GM18870 (cell line): Measurements from ENCODE around the gene VIL1.

Experiments used
- ATAC-seq: cut with Tn5 transposase; IDR thresholded peaks from one replicate; pipeline ENCODE4 v1.9.1; 2021; ENCODE audit warnings: moderate library complexity; ENCODE audit not compliant: unreplicated experiment

Gene VIL1

DNA sequence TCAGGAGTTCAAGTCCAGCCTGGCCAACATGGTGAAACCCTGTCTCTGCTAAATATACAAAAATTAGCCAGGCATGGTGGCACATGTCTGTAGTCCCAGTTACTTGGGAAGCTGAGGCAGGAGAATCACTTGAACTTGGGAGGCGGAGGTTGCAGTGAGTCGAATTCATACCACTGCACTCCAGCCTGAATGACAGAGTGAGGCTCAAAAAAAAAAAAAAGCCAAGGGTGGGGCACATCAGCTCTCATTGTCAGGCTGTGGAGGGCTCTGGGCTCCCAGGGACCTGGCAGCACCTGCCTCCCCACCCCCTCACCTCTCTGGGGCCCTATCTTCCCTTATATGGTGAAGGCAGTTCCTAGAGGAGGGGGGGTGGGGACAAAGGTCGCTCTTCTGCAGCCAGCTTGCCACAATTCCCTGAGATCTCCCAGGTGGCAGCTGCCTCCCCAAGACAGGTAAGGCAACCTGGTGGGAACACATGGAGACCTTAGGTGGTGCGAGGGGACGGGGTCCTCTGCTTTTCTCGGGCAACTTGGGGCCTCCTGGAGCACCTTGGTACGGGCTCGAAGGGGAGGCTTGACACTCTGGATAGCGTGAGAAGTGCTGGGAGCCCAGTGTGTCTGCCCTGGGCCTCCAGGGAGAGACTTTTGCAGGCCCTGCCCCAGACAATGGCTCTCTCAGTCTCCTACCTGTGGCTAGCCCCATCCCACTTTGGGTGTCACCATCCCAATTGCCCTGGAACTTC, at the start of gene VIL1:
TSS of gene VIL1 (plus strand) at position 407 of the 742 bp plus-strand sequence. CDS start 4,656 bp downstream, outside the sequence.
- ATAC-seq = no peak

DNA sequence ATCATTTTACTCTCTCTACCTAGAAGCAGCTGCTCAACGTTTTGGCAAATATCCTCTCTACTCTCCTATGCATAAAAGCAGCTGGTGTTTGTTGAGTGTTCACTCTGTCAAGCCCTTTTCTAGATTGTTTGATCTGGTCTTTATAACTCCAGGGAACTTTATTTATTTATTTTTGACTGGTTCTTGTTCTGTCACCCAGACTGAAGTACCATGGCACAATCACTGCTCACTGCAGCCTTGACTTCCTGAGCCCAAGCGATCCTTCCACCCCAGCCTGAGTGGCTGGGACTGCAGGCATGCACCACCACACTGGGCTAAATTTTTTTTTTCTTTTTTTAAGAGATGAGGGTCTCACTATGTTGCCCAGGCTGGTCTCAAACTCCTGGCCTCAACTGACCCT, 49.6 kb upstream of the VIL1 start:
- ATAC-seq = no peak

DNA sequence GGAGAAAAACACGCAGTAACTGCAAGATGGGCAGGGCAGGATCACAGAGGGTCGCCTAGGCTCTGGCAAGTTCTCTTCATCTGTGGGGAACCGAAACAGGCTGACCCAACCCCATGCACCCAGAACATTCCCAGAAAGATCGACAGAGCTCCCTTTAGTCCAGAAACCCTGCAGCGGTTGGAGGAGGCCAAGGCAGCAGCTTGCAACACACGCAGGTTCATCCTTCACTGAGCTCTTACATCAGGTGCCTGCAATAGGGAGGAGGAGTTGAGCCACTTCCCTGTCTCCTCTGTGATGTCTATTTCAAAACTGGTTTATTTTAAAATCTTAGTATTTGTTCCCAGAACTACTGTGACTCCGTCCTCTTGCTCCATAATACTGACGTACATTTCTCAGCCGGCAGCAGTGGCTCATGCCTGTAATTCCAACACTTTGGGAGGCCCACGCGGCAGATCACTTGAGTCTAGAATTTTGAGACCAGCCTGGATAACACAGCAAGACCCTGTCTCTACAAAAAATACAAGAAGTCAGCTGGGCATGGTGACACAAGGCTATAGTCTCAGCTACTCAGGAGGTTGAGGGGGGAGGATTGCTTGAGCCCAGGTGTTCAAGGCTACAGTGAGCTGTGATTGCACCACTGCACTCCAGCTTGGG, 48.4 kb upstream of the VIL1 start:
- no peak for ATAC-seq

DNA sequence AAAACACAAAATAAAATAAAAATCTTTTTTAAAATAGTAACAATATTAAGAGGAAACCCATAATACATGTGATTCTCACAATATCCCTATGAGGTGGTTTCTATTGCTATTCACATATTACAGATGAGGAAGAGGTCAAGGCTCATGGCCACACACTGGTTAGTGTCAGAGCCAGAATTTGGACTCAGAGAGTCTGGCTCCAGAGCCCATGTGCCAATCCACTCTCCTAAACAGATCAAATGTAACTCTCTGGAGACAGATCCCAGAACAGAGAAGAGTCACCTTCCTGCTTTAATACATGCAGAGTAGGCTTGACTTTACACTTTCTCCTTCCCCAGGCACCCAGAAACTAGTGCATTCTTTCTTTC, 47.0 kb upstream of the VIL1 start:
- ATAC-seq = no peak

DNA sequence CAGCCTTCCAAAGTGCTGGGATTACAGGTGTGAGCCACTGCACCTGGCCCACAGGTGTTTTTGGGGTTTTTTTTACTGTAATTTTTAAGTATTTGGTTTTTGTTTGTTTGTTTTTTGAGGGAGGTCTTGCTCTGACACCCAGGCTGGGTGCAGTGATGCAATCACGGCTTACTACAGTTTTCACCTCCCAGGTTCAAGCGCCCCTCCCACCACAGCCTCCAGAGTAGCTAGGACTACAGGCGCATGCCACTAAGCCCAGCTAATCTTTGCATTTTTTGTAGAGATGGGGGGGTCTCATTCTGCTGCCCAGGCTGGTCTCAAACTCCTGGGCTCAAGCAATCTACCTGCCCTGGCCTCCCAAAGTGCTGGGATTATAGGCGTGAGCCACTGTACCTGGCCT, 44.1 kb upstream of the VIL1 start:
- ATAC-seq = no peak

DNA sequence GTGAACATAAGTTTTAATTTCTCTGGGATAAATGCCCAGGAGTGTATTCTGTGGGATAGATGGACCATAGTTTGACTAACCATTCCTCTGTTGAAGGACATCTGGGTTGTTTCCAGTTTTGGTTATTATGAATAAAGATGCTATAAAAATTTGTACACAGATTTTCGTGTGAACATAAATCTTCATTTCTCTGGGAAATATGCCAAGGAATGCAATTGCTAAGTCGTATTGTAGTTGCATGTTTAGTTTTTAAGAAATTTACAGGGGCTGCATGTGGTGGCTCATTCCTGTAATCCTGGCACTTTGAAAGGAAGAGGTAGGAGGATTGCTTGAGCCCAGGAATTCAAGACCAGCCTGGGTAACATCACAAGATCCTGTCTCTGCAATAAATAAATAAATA, 43.7 kb upstream of the VIL1 start:
- ATAC-seq = no peak

DNA sequence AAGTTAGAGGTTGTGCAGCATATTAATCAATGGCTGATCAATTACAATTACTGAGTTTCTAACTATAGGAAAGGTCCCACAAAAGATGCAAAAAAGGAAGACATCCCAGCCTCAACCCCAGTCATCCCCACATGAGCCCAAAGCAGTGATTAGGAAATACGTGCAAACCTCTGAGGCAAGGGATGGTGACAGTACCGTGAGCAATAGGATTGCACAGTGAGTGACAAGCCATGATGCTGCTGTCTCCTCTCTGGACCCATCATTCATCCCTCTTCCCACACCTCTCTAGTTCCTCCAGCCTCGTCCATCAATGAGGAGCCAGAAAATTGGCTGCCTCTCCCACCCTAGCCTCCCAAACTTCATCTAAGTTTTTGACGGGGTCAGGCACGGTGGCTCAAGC, 40.9 kb upstream of the VIL1 start:
- ATAC-seq = no peak

DNA sequence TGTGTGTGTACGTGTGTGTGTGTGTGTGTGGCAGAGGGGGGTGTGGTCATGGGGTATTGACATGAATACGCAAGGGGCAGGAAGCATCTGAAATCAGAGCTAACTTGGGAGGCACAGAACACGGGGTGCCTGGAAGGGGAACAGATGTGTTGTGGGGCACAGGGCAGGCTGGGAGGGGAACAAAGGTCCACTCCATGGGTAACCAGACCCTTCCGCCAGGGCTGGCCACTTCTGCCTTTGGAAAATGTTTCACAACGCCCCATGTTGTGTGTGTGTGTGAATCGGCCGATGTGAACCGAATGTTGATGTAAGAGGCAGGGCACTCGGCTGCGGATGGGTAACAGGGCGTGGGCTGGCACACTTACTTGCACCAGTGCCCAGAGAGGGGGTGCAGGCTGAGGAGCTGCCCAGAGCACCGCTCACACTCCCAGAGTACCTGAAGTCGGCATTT, 37.0 kb upstream of the VIL1 start, which contains the start of gene SLC11A1:
TSS of gene SLC11A1 (plus strand) at position 358 of the 451 bp plus-strand sequence. CDS start 96 bp downstream, outside the sequence.
- no peak for ATAC-seq

DNA sequence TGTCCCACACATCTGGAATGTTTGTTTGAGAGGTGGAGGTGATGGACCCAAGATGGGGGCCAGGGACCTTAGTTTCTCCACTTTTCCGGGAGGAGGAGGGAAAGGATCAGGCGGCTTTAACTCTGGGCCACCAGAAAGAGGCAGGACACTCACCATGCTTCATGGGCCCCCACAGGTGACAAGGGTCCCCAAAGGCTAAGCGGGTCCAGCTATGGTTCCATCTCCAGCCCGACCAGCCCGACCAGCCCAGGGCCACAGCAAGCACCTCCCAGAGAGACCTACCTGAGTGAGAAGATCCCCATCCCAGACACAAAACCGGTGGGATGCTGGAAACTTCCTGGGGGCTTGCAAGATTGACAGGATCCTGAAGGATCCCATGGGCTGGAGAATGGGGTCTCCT, 36.1 kb upstream of the VIL1 start:
- no peak for ATAC-seq

DNA sequence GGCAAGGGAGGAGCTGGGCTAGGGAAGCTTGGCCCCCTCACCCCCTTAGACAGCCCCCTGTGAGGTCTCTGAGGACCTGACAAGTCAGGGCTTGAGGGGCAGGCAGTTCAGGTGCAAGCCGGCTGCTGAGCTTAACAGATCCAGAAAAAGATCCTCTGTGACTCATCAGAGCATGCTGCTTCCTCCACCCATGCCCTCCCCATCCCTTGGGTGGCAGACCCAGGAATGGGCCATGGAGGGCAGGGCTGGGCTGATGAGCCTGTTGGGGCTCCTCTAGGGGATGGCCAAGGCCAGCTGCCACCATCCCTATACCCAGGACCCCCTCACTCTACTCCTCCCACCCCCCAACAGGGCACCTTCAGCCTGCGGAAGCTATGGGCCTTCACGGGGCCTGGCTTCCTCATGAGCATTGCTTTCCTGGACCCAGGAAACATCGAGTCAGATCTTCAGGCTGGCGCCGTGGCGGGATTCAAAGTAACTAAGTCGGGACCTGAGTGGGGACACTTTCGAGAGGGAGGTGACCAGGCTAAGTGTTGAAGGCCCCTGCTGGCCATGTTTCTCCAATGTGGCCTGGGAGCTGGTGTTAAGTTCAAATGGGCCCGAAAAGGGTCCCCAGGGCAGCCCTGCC, 34.9 kb upstream of the VIL1 start:
- no peak for ATAC-seq

DNA sequence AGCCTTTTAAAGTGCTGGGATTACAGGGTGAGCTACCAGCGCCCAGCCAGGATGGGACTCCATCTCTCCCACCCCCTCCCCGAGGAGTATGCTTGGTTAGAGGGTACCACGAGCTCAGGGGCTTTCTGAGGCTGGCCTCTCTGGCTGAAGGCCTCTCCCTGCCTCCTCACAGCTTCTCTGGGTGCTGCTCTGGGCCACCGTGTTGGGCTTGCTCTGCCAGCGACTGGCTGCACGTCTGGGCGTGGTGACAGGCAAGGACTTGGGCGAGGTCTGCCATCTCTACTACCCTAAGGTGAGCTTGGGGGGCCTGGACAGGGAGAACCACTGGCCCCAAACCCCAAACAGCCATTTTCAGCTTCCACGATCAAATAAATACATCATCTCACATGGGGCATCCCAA, 33.9 kb upstream of the VIL1 start:
- ATAC-seq = no peak

DNA sequence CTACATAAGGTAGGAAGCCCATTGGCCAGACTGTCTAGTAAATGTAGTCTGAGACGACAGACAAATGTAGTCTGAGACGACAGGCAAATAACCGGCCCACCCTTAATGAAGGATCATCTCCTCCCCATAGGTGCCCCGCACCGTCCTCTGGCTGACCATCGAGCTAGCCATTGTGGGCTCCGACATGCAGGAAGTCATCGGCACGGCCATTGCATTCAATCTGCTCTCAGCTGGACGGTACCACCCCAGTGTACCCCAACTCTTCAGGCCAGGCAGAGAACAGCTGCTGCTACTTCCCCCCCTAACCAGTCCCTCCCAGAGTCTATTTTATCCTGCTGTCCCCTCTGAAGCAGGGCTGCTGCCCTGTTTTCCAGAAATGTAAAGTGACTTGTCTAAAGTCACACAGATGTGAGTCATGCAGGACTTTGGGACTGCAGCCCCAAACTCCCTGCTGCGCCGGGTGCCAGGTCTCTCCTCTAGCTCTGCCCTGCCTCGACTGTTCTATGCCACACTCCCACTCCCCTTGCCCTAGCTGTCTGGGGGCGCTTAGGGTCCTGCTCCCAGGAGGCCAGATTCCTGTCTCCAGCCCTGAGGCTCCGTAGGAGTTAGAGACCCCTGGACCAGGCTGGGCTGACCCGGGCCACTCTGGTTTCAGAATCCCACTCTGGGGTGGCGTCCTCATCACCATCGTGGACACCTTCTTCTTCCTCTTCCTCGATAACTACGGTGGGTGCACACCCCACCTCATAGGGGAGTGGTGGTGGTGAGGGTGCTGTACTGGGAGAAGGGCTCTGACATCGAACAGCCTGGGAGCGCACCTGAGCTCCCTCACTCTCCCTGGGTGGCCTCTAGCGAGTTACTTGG, 32.2 kb upstream of the VIL1 start:
- no peak for ATAC-seq

DNA sequence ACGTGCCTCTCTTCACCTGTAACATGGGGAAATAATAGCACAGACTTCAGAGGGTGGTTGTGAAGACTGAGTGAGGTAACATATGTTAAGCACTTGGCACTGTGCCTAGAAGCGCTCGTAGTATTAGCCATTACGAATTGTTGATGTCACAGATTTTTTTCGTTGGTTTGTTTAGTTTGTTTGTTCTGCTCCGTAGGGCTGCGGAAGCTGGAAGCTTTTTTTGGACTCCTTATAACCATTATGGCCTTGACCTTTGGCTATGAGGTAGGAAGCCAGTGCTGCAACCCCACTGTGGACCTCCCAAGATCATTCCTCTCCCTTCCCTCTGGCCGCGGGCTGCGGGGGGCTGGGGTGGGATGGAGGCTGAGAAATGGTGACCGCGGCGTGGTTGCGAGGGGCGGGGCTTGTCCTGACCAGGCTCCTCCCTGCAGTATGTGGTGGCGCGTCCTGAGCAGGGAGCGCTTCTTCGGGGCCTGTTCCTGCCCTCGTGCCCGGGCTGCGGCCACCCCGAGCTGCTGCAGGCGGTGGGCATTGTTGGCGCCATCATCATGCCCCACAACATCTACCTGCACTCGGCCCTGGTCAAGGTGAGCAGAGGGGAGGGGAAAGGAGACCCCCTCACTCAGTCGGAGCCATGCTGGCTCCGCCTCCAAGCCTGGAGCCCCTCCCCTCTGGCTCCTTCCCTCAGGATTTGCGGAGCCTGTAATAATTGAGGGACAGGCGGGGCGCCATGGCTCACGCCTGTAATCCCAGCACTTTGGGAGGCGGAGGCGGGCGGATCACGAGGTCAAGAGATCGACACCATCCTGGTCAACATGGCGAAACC, 31.3 kb upstream of the VIL1 start:
- no peak for ATAC-seq

DNA sequence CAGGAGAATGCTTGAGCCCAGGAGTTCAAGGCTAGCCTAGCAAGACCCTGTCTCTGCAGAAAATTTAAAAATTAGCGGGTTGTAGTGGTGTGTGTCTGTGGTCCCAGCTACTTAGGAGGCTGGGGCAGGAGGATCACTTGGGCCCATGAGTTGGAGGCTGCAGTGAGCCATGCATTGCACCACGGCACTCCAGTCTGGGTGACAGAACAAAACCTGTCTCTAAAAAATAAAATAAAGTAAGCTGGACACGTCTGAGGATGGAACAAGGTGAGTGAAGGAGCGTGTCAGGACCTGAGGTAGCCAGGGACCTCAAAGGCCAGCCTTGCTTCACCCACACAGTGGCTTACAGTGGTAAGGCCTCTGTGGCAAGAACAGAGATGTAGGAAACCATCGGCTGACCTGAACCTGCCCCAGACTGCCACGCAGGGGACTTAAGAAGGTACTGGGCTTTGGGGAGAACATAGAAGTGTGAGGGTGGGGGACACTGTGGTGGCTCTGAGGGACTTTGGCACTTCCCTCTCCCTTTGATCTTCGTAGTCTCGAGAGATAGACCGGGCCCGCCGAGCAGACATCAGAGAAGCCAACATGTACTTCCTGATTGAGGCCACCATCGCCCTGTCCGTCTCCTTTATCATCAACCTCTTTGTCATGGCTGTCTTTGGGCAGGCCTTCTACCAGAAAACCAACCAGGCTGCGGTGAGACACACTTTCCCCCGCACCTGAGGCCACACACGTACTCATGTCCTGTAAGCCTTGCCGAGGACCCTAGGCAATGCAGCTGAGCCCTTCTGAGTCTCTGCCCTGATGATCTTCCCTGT, 29.4 kb upstream of the VIL1 start:
- no peak for ATAC-seq

DNA sequence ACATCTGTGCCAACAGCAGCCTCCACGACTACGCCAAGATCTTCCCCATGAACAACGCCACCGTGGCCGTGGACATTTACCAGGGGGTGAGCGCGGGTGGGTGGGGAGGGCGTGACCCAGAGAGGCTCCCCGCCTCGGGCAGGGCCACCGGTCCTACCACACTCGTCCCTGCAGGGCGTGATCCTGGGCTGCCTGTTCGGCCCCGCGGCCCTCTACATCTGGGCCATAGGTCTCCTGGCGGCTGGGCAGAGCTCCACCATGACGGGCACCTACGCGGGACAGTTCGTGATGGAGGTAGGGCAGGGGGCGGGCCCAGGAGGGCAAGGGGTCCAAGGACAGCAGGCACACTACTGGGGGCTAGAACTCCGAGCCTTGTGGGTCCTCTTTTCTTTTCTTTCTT, 27.7 kb upstream of the VIL1 start:
- no peak for ATAC-seq

DNA sequence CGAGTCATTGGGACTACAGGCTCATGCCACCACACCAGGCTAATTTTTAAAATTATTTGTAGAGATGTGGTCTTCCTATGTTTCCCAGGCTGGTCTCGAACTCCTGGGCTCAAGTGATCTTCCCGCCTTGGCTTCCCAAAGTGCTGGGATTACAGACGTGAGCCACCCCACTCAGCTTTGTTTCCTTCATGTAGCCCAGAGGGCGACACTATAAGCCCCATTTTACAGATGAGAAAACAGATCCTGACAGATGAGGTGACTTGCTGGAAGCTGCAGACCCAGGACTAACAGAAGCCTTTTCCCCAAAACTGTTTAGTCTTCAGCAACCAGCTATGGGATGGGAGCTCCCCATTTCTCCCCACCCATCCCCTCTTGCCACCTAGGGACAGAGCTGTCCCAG, 26.5 kb upstream of the VIL1 start:
- no peak for ATAC-seq

DNA sequence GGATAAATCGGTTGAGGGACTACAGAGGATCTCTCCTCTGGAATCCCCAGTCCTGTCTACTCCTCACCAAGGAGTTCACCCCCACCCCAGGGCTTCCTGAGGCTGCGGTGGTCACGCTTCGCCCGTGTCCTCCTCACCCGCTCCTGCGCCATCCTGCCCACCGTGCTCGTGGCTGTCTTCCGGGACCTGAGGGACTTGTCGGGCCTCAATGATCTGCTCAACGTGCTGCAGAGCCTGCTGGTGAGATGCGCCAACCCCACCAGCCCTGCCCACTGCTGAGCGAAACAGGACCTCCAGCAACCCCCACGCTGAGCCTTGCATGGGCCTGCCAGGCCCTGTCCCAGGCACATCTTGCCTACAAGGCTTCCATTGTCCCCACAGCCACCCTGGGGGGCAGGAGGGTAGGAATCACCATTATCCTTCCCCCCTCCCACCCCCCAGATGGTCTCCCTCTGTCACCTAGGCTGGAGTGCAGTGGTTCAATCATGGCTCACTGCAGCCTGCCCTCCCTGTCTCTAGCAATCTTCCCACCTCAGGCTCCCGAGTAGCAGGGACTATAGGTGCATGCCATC, 25.9 kb upstream of the VIL1 start:
- no peak for ATAC-seq

DNA sequence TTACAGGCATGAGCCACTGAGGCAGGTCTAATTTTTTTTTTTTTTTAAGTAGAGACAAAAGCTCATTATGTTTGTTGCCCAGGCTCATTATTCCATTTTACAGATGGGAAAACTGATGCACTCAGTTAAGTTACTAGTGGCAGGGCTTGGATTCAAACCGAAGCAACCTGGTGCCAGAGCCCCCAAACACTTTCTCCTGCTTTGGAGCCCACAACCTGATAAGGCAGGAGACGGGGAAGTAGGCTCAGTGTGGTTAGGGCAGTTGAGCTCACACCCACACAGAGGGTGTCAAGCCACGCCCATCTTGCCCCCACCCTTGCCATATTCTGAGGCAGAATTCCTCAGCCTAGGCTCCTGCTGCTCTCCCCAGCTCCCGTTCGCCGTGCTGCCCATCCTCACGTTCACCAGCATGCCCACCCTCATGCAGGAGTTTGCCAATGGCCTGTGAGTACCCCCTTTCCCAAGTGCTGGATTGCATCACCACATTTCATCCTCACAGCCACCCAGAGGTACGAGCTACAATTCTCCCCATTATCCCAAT, 25.1 kb upstream of the VIL1 start:
- no peak for ATAC-seq
